IMR-90 (cell line): ENCODE results near the gene POMT1. TPM values are rescaled to one million over a fixed set of nuclear protein-coding genes. Genes with fewer than 3 reads are reported as not detected.

ENCODE experiments used
- ATAC-seq: fragments of 200-7000 bp; cut with Tn5 transposase; 2 replicates; pipeline ENCODE4 v1.9.1; 2020; ENCODE audit warnings: low read depth, mild to moderate bottlenecking, moderate library complexity
- BruUV-seq: library from RNA; stranded (reverse); fragments of 400-500 nt; replicated peaks from 2 replicates; lab custom pipeline; 2021; lab: Mats Ljungman, UMichigan
- CTCF ChIA-PET: fragments of 300-600 bp; formaldehyde crosslinking; extraction: SDS; loops from one replicate; lab custom pipeline; 2021; ENCODE audit warnings: antibody characterized with exemption; lab: Yijun Ruan, JAX
- POLR2A ChIA-PET: fragments of 300-600 bp; sonication (Branson Sonifier 250); formaldehyde crosslinking; loops from one replicate; lab custom pipeline; 2022; ENCODE audit warnings: antibody characterized with exemption; ENCODE audit not compliant: unreplicated experiment; lab: Charles Lee
- DNase-seq: peaks from one replicate; pipeline ENCODE4 v3.0.0; 2013
- H2AFZ ChIP-seq: replicated peaks from 2 replicates; pipeline ENCODE3; 2013; ENCODE audit warnings: low read length, mild to moderate bottlenecking; ENCODE audit not compliant: poor library complexity
- H2AK5ac ChIP-seq: 2 replicates; pipeline ENCODE4 v1.6.1; 2013; ENCODE audit warnings: low read depth, low read length, inconsistent platforms
- H2AK9ac ChIP-seq: replicated peaks from 2 replicates; pipeline ENCODE3; 2013; ENCODE audit warnings: mild to moderate bottlenecking, low read depth, low read length, moderate library complexity; ENCODE audit not compliant: poor library complexity
- H2BK120ac ChIP-seq: 2 replicates; pipeline ENCODE4 v1.6.1; 2013; ENCODE audit warnings: low read depth, low read length, inconsistent platforms
- H2BK15ac ChIP-seq: 3 replicates; pipeline ENCODE4 v1.6.1; 2013; ENCODE audit warnings: low read depth, low read length, inconsistent platforms
- H2BK20ac ChIP-seq: 2 replicates; pipeline ENCODE4 v1.6.1; 2013; ENCODE audit warnings: low read depth, mild to moderate bottlenecking, inconsistent platforms, low read length, moderate library complexity
- H2BK5ac ChIP-seq: 2 replicates; pipeline ENCODE4 v1.6.1; 2013; ENCODE audit warnings: mild to moderate bottlenecking, low read depth, low read length, inconsistent platforms; ENCODE audit not compliant: poor library complexity, severe bottlenecking
- H3K14ac ChIP-seq: replicated peaks from 2 replicates; pipeline ENCODE4 v1.6.1; 2013; ENCODE audit warnings: low read depth, low read length, inconsistent platforms
- H3K18ac ChIP-seq: 2 replicates; pipeline ENCODE4 v1.6.1; 2013; ENCODE audit warnings: low read depth, low read length, control low read depth
- H3K23ac ChIP-seq: 2 replicates; pipeline ENCODE4 v1.6.1; 2013; ENCODE audit warnings: low read depth, low read length, inconsistent platforms
- H3K27ac ChIP-seq: 2 replicates; pipeline ENCODE4 v1.5.1; 2013; ENCODE audit warnings: mild to moderate bottlenecking, control low read depth, low read length; ENCODE audit not compliant: insufficient read depth
- H3K27me3 ChIP-seq: 2 replicates; pipeline ENCODE4 v1.6.1; 2013; ENCODE audit warnings: low read length; ENCODE audit not compliant: control insufficient read depth, insufficient read depth
- H3K36me3 ChIP-seq: 2 replicates; pipeline ENCODE4 v1.6.1; 2013; ENCODE audit warnings: low read length, mixed read lengths; ENCODE audit not compliant: control insufficient read depth, insufficient read depth
- H3K4ac ChIP-seq: 2 replicates; pipeline ENCODE4 v1.6.1; 2013; ENCODE audit warnings: low read depth, low read length, inconsistent platforms
- H3K4me1 ChIP-seq: 2 replicates; pipeline ENCODE4 v1.6.1; 2013; ENCODE audit warnings: low read length, mixed read lengths; ENCODE audit not compliant: control insufficient read depth, insufficient read depth
- H3K4me2 ChIP-seq: 2 replicates; pipeline ENCODE4 v1.6.1; 2013; ENCODE audit warnings: low read depth, mild to moderate bottlenecking, control low read depth, low read length, moderate library complexity
- H3K4me3 ChIP-seq: 2 replicates; pipeline ENCODE4 v1.5.1; 2013; ENCODE audit warnings: low read depth, mild to moderate bottlenecking, control low read depth, low read length, moderate library complexity; ENCODE audit not compliant: insufficient read depth
- H3K56ac ChIP-seq: 2 replicates; pipeline ENCODE4 v1.6.1; 2013; ENCODE audit warnings: low read length, inconsistent platforms; ENCODE audit not compliant: insufficient read depth; ENCODE audit errors: extremely low read depth
- H3K79me1 ChIP-seq, 2 experiments: 2 replicates each; pipeline ENCODE4 v1.6.1; 2013; ENCODE audit warnings: low read length in 2 of 2, inconsistent platforms in 1 of 2, low read depth in 1 of 2
- H3K9ac ChIP-seq: 2 replicates; pipeline ENCODE4 v1.6.1; 2013; ENCODE audit warnings: low read depth, low read length, control low read depth
- H3K9me1 ChIP-seq: 2 replicates; pipeline ENCODE4 v1.6.1; 2013; ENCODE audit warnings: low read length, inconsistent platforms; ENCODE audit not compliant: insufficient read depth
- H3K9me3 ChIP-seq: 2 replicates; pipeline ENCODE4 v1.6.1; 2013; ENCODE audit warnings: low read length; ENCODE audit not compliant: control insufficient read depth, insufficient read depth
- H4K20me1 ChIP-seq: 2 replicates; pipeline ENCODE4 v1.6.1; 2013; ENCODE audit warnings: low read length, inconsistent platforms; ENCODE audit not compliant: insufficient read depth
- H4K5ac ChIP-seq: 2 replicates; pipeline ENCODE4 v1.6.1; 2013; ENCODE audit warnings: mild to moderate bottlenecking, low read depth, low read length, control low read depth
- H4K8ac ChIP-seq, 2 experiments: 2 replicates each; pipeline ENCODE4 v1.6.1; 2013; ENCODE audit warnings: low read depth in 2 of 2, low read length in 2 of 2, control low read depth in 1 of 2, inconsistent platforms in 1 of 2
- H4K91ac ChIP-seq: 2 replicates; pipeline ENCODE4 v1.6.1; 2013; ENCODE audit warnings: low read depth, low read length, inconsistent platforms; ENCODE audit not compliant: insufficient read depth
- BHLHE40 ChIP-seq: fragments of 150-350 bp; IDR thresholded peaks from 2 replicates; pipeline ENCODE4 v1.6.1; 2016; ENCODE audit warnings: mild to moderate bottlenecking, low read depth, low read length
- MAFK ChIP-seq: IDR thresholded peaks from 2 replicates; pipeline ENCODE4 v1.6.1; 2012; ENCODE audit warnings: low read depth, low read length, improper control_type of control experiment
- NFE2L2 ChIP-seq: fragments of 150-350 bp; IDR thresholded peaks from 2 replicates; pipeline ENCODE4 v1.6.1; 2016; ENCODE audit warnings: low read depth, mild to moderate bottlenecking, low read length
- POLR2A ChIP-seq: IDR thresholded peaks from 2 replicates; pipeline ENCODE4 v1.6.1; 2012; ENCODE audit warnings: mild to moderate bottlenecking, low read depth, low read length
- RCOR1 ChIP-seq: IDR thresholded peaks from 2 replicates; pipeline ENCODE4 v1.6.1; 2012; ENCODE audit warnings: mild to moderate bottlenecking, low read length, improper control_type of control experiment; ENCODE audit not compliant: insufficient replicate concordance
- RFX5 ChIP-seq: IDR thresholded peaks from 2 replicates; pipeline ENCODE4 v1.8.0; 2012; ENCODE audit warnings: low read depth, mild to moderate bottlenecking, low read length, moderate library complexity
- WGBS, 2 experiments: methylation state at CpG; one replicate each; pipeline versions ENCODE4 v1.1.5 to v1.1.7; 2013; ENCODE audit warnings: missing lambda C conversion rate in 2 of 2; ENCODE audit not compliant: insufficient read length in 1 of 2; ENCODE audit errors: extremely low coverage in 2 of 2; 5-methylcytosine and 5-hydroxymethylcytosine counted together
- dilution Hi-C: fragments of 300-500 bp; cut with HindIII; formaldehyde crosslinking; loops from one replicate; pipeline ENCODE4 v1.14.3; 2018; ENCODE audit warnings: low sequenced_read_pairs; ENCODE audit not compliant: unreplicated experiment
- in situ Hi-C: fragments of 300-500 bp; cut with MboI; formaldehyde crosslinking; loops from 3 replicates; pipeline ENCODE4 v1.14.3; 2019; ENCODE audit warnings: low sequenced_read_pairs, inconsistent platforms, mixed read lengths
- intact Hi-C: fragments of 100-400 bp; cut with micrococcal nuclease; formaldehyde crosslinking; loops from 2 replicates; pipeline ENCODE4 v1.10.0; 2022
- polyA plus RNA-seq, 3 experiments: library from polyadenylated mRNA; depleted of rRNA; stranded (reverse); fragments of >200 nt; gene quantifications; 2 replicates each; pipeline ENCODE4 v1.2.3, GENCODE V29; 2012; ENCODE audit warnings: low replicate concordance in 1 of 3
- total RNA-seq: library from RNA; depleted of rRNA; stranded (reverse); fragments of >200 nt; gene quantifications from 2 replicates; pipeline ENCODE4 v1.2.3, GENCODE V29; 2012
- TF ChIP-seq, protein P1 (sequence below): fragments of 150-350 bp; IDR thresholded peaks from 2 replicates; pipeline ENCODE4 v1.6.1; 2017; ENCODE audit warnings: mild to moderate bottlenecking, antibody characterized with exemption, low read length, low read depth

POMT1 gene
- total and polyA plus RNA-seq, 2 of the 4 experiments (the other 2 are of a cell fraction): 24.2 to 36.5 TPM

GRCh38 chr9:131529597-131530545, 27.2 kb downstream of the POMT1 start:
- Histone ChIP-seq H3K18ac (no peak overlapping the region), H2BK15ac (no peak overlapping the region), H3K79me1 (peaks cover 12 to 20% of the 10 kb centered on the region in 2 experiments), H3K56ac (no peak overlapping the region), H2AK5ac (peak overlapping the region; percentile 78; the same call in 1 of the 2 replicates), H3K4ac (peak overlapping the region; percentile 49), H4K5ac (no peak overlapping the region), H4K91ac (no peak overlapping the region), H3K14ac (peak overlapping the region; percentile 89; the same call in 1 of the 2 replicates), H3K27ac (peak overlapping the region; percentile 44; the same call in 1 of the 2 replicates), H2BK120ac (no peak overlapping the region), H3K27me3 (no peaks in the 10 kb centered on the region), H3K4me2 (peak overlapping the region; percentile 98), H3K4me3 (peak overlapping the region; percentile 95), H2BK5ac (no peak overlapping the region), H4K8ac (peak overlapping the region; percentile 22 to 42; a peak in 2 of 4 replicates), H3K4me1 (peaks cover 8% of the 10 kb centered on the region), H2AK9ac (peak overlapping the region; percentile 38), H2BK20ac (no peak overlapping the region), H4K20me1 (peaks cover 2% of the 10 kb centered on the region; the same call in 1 of the 2 replicates), H2AFZ (peak overlapping the region; percentile 99), H3K9me1 (no peaks in the 10 kb centered on the region), H3K9ac (peak overlapping the region; percentile 77), H3K36me3 (peaks cover 34% of the 10 kb centered on the region), H3K23ac (peak overlapping the region; percentile 39; the same call in 1 of the 2 replicates), H3K9me3 (no peaks in the 10 kb centered on the region)
- ATAC-seq (no peak; the same call in 1 of the 2 replicates), DNase-seq (no peak)
- BruUV-seq: no TSS peak
- dilution Hi-C loops: no loop called here
- ChIA-PET POLR2A (no interaction called here), CTCF (interaction anchor here (0.6 kb wide), 1 partner anchor 219 kb away, joined by 3 read pairs; no protein-coding TSS in a partner anchor)
- intact Hi-C loops: loop anchor here (2.0 kb wide), 1 partner anchor 217 kb away; no protein-coding TSS in a partner anchor
- TF ChIP-seq BHLHE40 (no peak), POLR2A (no peak), MAFK (no peak), NFE2L2 (no peak), RFX5 (no peak), RCOR1 (no peak)
- TF ChIP-seq, protein P1, sequence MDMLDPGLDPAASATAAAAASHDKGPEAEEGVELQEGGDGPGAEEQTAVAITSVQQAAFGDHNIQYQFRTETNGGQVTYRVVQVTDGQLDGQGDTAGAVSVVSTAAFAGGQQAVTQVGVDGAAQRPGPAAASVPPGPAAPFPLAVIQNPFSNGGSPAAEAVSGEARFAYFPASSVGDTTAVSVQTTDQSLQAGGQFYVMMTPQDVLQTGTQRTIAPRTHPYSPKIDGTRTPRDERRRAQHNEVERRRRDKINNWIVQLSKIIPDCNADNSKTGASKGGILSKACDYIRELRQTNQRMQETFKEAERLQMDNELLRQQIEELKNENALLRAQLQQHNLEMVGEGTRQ: no peak
- in situ Hi-C loops: no loop called here
- WGBS, 2 experiments: 48% methylated on average over 13 of the region's 24 CpGs; no CpG with 5 or more reads in 1 of the 2 experiments
